Endothelial cell of umbilical vein (primary cell): Measurements from ENCODE around the gene PIK3R1. TPM values are rescaled to one million over a fixed set of nuclear protein-coding genes. Genes with fewer than 3 reads are reported as not detected.

Experiments used
- BruUV-seq: library from RNA; stranded (reverse); fragments of 400-500 nt; replicated peaks from 2 replicates; lab custom pipeline; 2021; lab: Mats Ljungman, UMichigan
- CTCF ChIA-PET: fragments of 300-600, 350-600 bp; sonication (Branson Sonifier 250); formaldehyde crosslinking; loops from one replicate; lab custom pipeline; 2021; ENCODE audit warnings: antibody characterized with exemption, inconsistent platforms; lab: Charles Lee
- POLR2A ChIA-PET: fragments of 300-600, 350-600 bp; sonication (Branson Sonifier 250); formaldehyde crosslinking; loops from one replicate; lab custom pipeline; 2021; ENCODE audit warnings: antibody characterized with exemption, inconsistent platforms; lab: Charles Lee
- DNase-seq: peaks from one replicate; pipeline ENCODE4 v3.0.0-alpha.2; 2011; ENCODE audit warnings: low read depth, low spot score
- FAIRE-seq: peaks from 2 replicates; lab custom pipeline; 2011; peaks lifted over from hg19 to GRCh38; lab: Jason Lieb, UNC
- H2AFZ ChIP-seq: 2 replicates; pipeline ENCODE4 v1.6.0; 2012; ENCODE audit warnings: low read depth, low read length, control low read depth, inconsistent platforms
- H3K27ac ChIP-seq: 2 replicates; pipeline ENCODE4 v1.5.1; 2011; ENCODE audit warnings: low read depth, mild to moderate bottlenecking, control low read depth, low read length, moderate library complexity; ENCODE audit not compliant: insufficient read depth
- H3K27me3 ChIP-seq, 2 experiments: 2 replicates each; pipeline versions ENCODE4 v1.6.0 to v1.6.1; 2011; ENCODE audit warnings: low read length in 2 of 2, mixed read lengths in 1 of 2; ENCODE audit not compliant: control insufficient read depth in 2 of 2, insufficient read depth in 2 of 2
- H3K36me3 ChIP-seq, 2 experiments: 2 replicates in 1 of 2; 3 replicates in 1 of 2; pipeline ENCODE4 v1.5.1; 2011; ENCODE audit warnings: low read length in 2 of 2, mild to moderate bottlenecking in 1 of 2, moderate library complexity in 1 of 2; ENCODE audit not compliant: control insufficient read depth in 2 of 2, insufficient read depth in 2 of 2; ENCODE audit errors: extremely low read depth in 1 of 2
- H3K4me1 ChIP-seq: 3 replicates; pipeline ENCODE4 v1.5.1; 2011; ENCODE audit warnings: mild to moderate bottlenecking, low read length; ENCODE audit not compliant: control insufficient read depth, insufficient read depth; ENCODE audit errors: extremely low read depth
- H3K4me2 ChIP-seq: 2 replicates; pipeline ENCODE4 v1.6.1; 2011; ENCODE audit warnings: low read length, control low read depth, mixed read lengths; ENCODE audit not compliant: insufficient read depth
- H3K4me3 ChIP-seq, 3 experiments: fragments of 200-600 bp in 1 of 3; sonication (generic), shearing (Covaris generic) in 1 of 3; replicated peaks in 1 of 3; 2 replicates each; pipeline ENCODE4 v1.5.1; 2011 to 2016; ENCODE audit warnings: control low read depth in 3 of 3, low read length in 3 of 3, mild to moderate bottlenecking in 2 of 3, inconsistent platforms in 1 of 3, low read depth in 1 of 3, moderate library complexity in 1 of 3; ENCODE audit not compliant: insufficient read depth in 1 of 3
- H3K79me2 ChIP-seq: 2 replicates; pipeline ENCODE4 v1.6.0; 2012; ENCODE audit warnings: low read length, inconsistent platforms; ENCODE audit not compliant: control insufficient read depth, insufficient read depth
- H3K9ac ChIP-seq: replicated peaks from 2 replicates; pipeline ENCODE3; 2011; ENCODE audit warnings: low read length, control low read depth; ENCODE audit not compliant: insufficient read depth; ENCODE audit errors: extremely low read depth
- H3K9me1 ChIP-seq: replicated peaks from 3 replicates; pipeline ENCODE4 v1.6.0; 2011; ENCODE audit warnings: mild to moderate bottlenecking, low read length; ENCODE audit not compliant: control insufficient read depth, insufficient read depth; ENCODE audit errors: extremely low read depth
- H3K9me3 ChIP-seq: replicated peaks from 2 replicates; pipeline ENCODE4 v1.5.1; 2012; ENCODE audit warnings: low read length, inconsistent platforms; ENCODE audit not compliant: control insufficient read depth, insufficient read depth
- H4K20me1 ChIP-seq: replicated peaks from 2 replicates; pipeline ENCODE3; 2011; ENCODE audit warnings: mild to moderate bottlenecking, low read length; ENCODE audit not compliant: control insufficient read depth, insufficient read depth; ENCODE audit errors: extremely low read depth
- CTCF ChIP-seq, 2 donors: IDR thresholded peaks; 1 replicate in 1 of 2; 2 replicates in 1 of 2; pipeline ENCODE4 v1.5.1; 2011; ENCODE audit warnings: low read length in 2 of 2, mild to moderate bottlenecking in 2 of 2, moderate library complexity in 2 of 2, control low read depth in 1 of 2, inconsistent platforms in 1 of 2, low read depth in 1 of 2; ENCODE audit not compliant: insufficient read depth in 1 of 2; ENCODE audit errors: extremely low read depth in 1 of 2
- EZH2 ChIP-seq: IDR thresholded peaks from 2 replicates; pipeline ENCODE4 v1.6.1; 2012; ENCODE audit warnings: borderline replicate concordance, low read depth, mild to moderate bottlenecking, moderate library complexity, low read length, inconsistent platforms; ENCODE audit not compliant: severe bottlenecking
- FOS ChIP-seq: IDR thresholded peaks from 2 replicates; pipeline ENCODE4 v1.6.1; 2011; ENCODE audit warnings: mild to moderate bottlenecking, low read length, moderate library complexity, borderline replicate concordance; ENCODE audit not compliant: insufficient read depth
- GATA2 ChIP-seq: IDR thresholded peaks from 2 replicates; pipeline ENCODE4 v1.7.0; 2011; ENCODE audit warnings: low read depth, mild to moderate bottlenecking, moderate library complexity, mixed read lengths, low read length; ENCODE audit not compliant: insufficient read length, insufficient read depth
- JUN ChIP-seq: IDR thresholded peaks from 2 replicates; pipeline ENCODE4 v1.6.1; 2011; ENCODE audit warnings: borderline replicate concordance, low read depth; ENCODE audit not compliant: insufficient read length, insufficient read depth
- MAX ChIP-seq: IDR thresholded peaks from 2 replicates; pipeline ENCODE4 v1.6.1; 2011; ENCODE audit not compliant: insufficient read depth, insufficient read length
- MYC ChIP-seq: IDR thresholded peaks from one replicate; pipeline ENCODE4 v1.6.1; 2011; ENCODE audit warnings: mild to moderate bottlenecking, low read depth, low read length
- POLR2A ChIP-seq: IDR thresholded peaks from 2 replicates; pipeline ENCODE4 v1.6.1; 2012; ENCODE audit warnings: low read depth, mild to moderate bottlenecking, control low read depth, low read length
- POLR2AphosphoS5 ChIP-seq: IDR thresholded peaks from 2 replicates; pipeline ENCODE4 v1.6.1; 2012; ENCODE audit warnings: low read depth, mild to moderate bottlenecking, control low read depth, low read length, moderate library complexity; ENCODE audit not compliant: insufficient read depth
- dilution Hi-C: fragments of 300-500 bp; cut with MboI; formaldehyde crosslinking; loops from one replicate; pipeline ENCODE4 v1.15.0; 2019; ENCODE audit warnings: low sequenced_read_pairs; ENCODE audit not compliant: extremely low pct_ligation_motif_present
- intact Hi-C: fragments of 100-400 bp; cut with micrococcal nuclease; formaldehyde crosslinking; loops from one replicate; pipeline ENCODE4 v1.10.0; 2022
- polyA plus RNA-seq, 4 experiments: library from polyadenylated mRNA; depleted of rRNA in 3 of 4; stranded (reverse) in 3 of 4; unstranded in 1 of 4; fragments of >200 nt; gene quantifications; 2 replicates each; pipeline versions ENCODE4 v1.2.1 to v1.2.3, GENCODE V29; 2011 to 2012; ENCODE audit warnings: missing spikeins in 1 of 4
- total RNA-seq: library from RNA; stranded (reverse); gene quantifications from 2 replicates; pipeline ENCODE4 v1.2.3, GENCODE V29; 2021

The PIK3R1 gene
- total and polyA plus RNA-seq, 2 donors (not counting 3 experiments of a cell fraction or from before 2014, with no cell fraction given), result 2.8 to 30.0 TPM

GRCh38 chr5:68251804-68252522 lies 36.4 kb downstream of the PIK3R1 start:
- H4K20me1 ChIP-seq, result no peaks in the 10 kb centered on the region
- TF ChIP-seq CTCF (IDR thresholded peaks at IDR 0.05; ENCODE audit: extremely low read depth in 1 of 2, insufficient read depth in 1 of 2, low read depth in 1 of 2, low read length in 2 of 2) (no peak), POLR2AphosphoS5 (no peak), JUN (no peak), MAX (no peak), GATA2 (no peak), POLR2A (no peak), EZH2 (no peak), MYC (no peak), FOS (no peak)
- intact Hi-C loops (loop anchor here (1.0 to 5.0 kb wide), 10 partner anchors 253 to 1095 kb away; no protein-coding TSS in a partner anchor), dilution Hi-C loops (loop anchor here (25.0 kb wide), 1 partner anchor 1090 kb away; no protein-coding TSS in a partner anchor)
- no peak for FAIRE-seq
- peak overlapping the region; percentile 72 for H3K27ac ChIP-seq
- CTCF ChIA-PET, result interaction anchor here (0.6 to 7.4 kb wide), 51 partner anchors 10 to 1105 kb away, joined by 3 to 222 read pairs (median 4); partner anchors contain the start of gene PIK3R1
- H3K4me3 ChIP-seq, result no peak overlapping the region
- H3K27me3 ChIP-seq, result no peaks in the 10 kb centered on the region
- BruUV-seq, result no TSS peak
- peaks cover 55% of the 10 kb centered on the region for H3K4me1 ChIP-seq
- no peaks in the 10 kb centered on the region for H3K36me3 ChIP-seq
- no peak for DNase-seq
- no peak overlapping the region for H2AFZ ChIP-seq
- no peaks in the 10 kb centered on the region for H3K9me3 ChIP-seq
- peak overlapping the region; percentile 42 for H3K4me2 ChIP-seq
- peaks cover 42% of the 10 kb centered on the region for H3K79me2 ChIP-seq
- no peaks in the 10 kb centered on the region for H3K9me1 ChIP-seq
- POLR2A ChIA-PET, result interaction anchor here (0.6 to 1.1 kb wide), 3 partner anchors 35 to 1044 kb away, joined by 3 to 4 read pairs (median 4); partner anchors contain the start of gene PIK3R1
- H3K9ac ChIP-seq, result no peak overlapping the region
